GM21515 (cell line): ENCODE results near the gene FHIT.

Source experiments
- ATAC-seq: cut with Tn5 transposase; IDR thresholded peaks from one replicate; pipeline ENCODE4 v1.9.1; 2021; ENCODE audit not compliant: unreplicated experiment

FHIT gene

GRCh38 chr3:60523536-60523935 is 727.7 kb downstream of the FHIT start:
- ATAC-seq = no peak

- no peak for ATAC-seq
Observed at GRCh38 chr3:60517134-60517533, 734.1 kb downstream of the FHIT start.

- no peak for ATAC-seq
Observed at GRCh38 chr3:60514866-60515265, 736.4 kb downstream of the FHIT start.

GRCh38 chr3:60514085-60514649 is 737.1 kb downstream of the FHIT start:
- no peak for ATAC-seq

GRCh38 chr3:60513241-60513640 is 738.0 kb downstream of the FHIT start:
- no peak for ATAC-seq

- no peak for ATAC-seq
Observed at GRCh38 chr3:60512506-60512905, 738.7 kb downstream of the FHIT start.

- ATAC-seq = no peak
Observed at GRCh38 chr3:60509471-60509870, 741.8 kb downstream of the FHIT start.

- no peak for ATAC-seq
Observed at GRCh38 chr3:60504827-60505457, 746.3 kb downstream of the FHIT start.

- ATAC-seq = no peak
Observed at GRCh38 chr3:60501314-60501713, 749.9 kb downstream of the FHIT start.

- ATAC-seq = no peak
Observed at GRCh38 chr3:60497902-60498301, 753.4 kb downstream of the FHIT start.

- ATAC-seq = no peak
Observed at GRCh38 chr3:60490992-60491391, 760.3 kb downstream of the FHIT start.

GRCh38 chr3:60475096-60475495 is 776.2 kb downstream of the FHIT start:
- ATAC-seq = no peak

- ATAC-seq = no peak
Observed at GRCh38 chr3:60469481-60469880, 781.8 kb downstream of the FHIT start.

- ATAC-seq = no peak
Observed at GRCh38 chr3:60463685-60464084, 787.6 kb downstream of the FHIT start.

- no peak for ATAC-seq
Observed at GRCh38 chr3:60461267-60461666, 790.0 kb downstream of the FHIT start.

GRCh38 chr3:60456180-60456579 is 795.1 kb downstream of the FHIT start:
- ATAC-seq = no peak

GRCh38 chr3:60453326-60453725 is 797.9 kb downstream of the FHIT start:
- ATAC-seq = no peak

GRCh38 chr3:60448696-60449095 is 802.6 kb downstream of the FHIT start:
- no peak for ATAC-seq

- no peak for ATAC-seq
Observed at GRCh38 chr3:60445446-60445845, 805.8 kb downstream of the FHIT start.

- no peak for ATAC-seq
Observed at GRCh38 chr3:60444898-60445437, 806.3 kb downstream of the FHIT start.

- no peak for ATAC-seq
Observed at GRCh38 chr3:60440869-60441268, 810.4 kb downstream of the FHIT start.

GRCh38 chr3:60435941-60436650 is 815.2 kb downstream of the FHIT start:
- no peak for ATAC-seq
